ENCODE measurements around the gene CSF1R. TPM values are rescaled to one million over a fixed set of nuclear protein-coding genes. Genes with fewer than 3 reads are reported as not detected.
A peak's percentile ranks its signal among the peaks of the same experiment; 100 is the strongest.

Gene CSF1R
- total and polyA plus RNA-seq, 7 donors, result 1.2 to 20.0 (median 4.2) TPM

- H3K4me3 ChIP-seq, result no peak overlapping the region
- no peak overlapping the region for H3K27ac ChIP-seq
- DNase-seq (no peak), ATAC-seq (no peak)
- H3K36me3 ChIP-seq (ENCODE audit: insufficient read depth in 1 of 2, low read depth in 1 of 2), result peaks cover 31 to 93% of the 10 kb centered on the region in 2 donors
- TF ChIP-seq CTCF (IDR thresholded peaks at IDR 0.05), result no peak
- H3K4me1 ChIP-seq, result peaks cover 12% of the 10 kb centered on the region
- no peaks in the 10 kb centered on the region for H3K27me3 ChIP-seq (ENCODE audit: insufficient read depth in 3 of 3, low read length in 2 of 3)
- intact Hi-C loops (cut with DNase I), result no loop called here
- H3K9me3 ChIP-seq, result no peaks in the 10 kb centered on the region
Measured at GRCh38 chr5:150016537-150016936, 69.8 kb downstream of the CSF1R start.

- DNase-seq, result no peak
- ATAC-seq, result no peak
- H3K4me3 ChIP-seq, result no peak overlapping the region
- H3K9me3 ChIP-seq, result no peaks in the 10 kb centered on the region
- H3K4me1 ChIP-seq, result peaks cover 4% of the 10 kb centered on the region
- no peak for TF ChIP-seq CTCF (IDR thresholded peaks at IDR 0.05)
- H3K27ac ChIP-seq, result no peak overlapping the region
- 95 to 99% (median 97%) methylated on average over 3 of the region's 3 CpGs for WGBS, 3 donors
- intact Hi-C loops (cut with DNase I), result no loop called here
- H3K36me3 ChIP-seq (ENCODE audit: insufficient read depth in 1 of 2, low read depth in 1 of 2), result peaks cover 26 to 94% of the 10 kb centered on the region in 2 donors
- H3K27me3 ChIP-seq (ENCODE audit: insufficient read depth in 3 of 3, low read length in 2 of 3), result no peaks in the 10 kb centered on the region
Measured at GRCh38 chr5:150015415-150015814, 70.9 kb downstream of the CSF1R start.

- DNase-seq (no peak), ATAC-seq (no peak)
- Histone ChIP-seq H3K4me1 (no peaks in the 10 kb centered on the region), H3K27me3 (ENCODE audit: insufficient read depth in 3 of 3, low read length in 2 of 3) (no peaks in the 10 kb centered on the region), H3K36me3 (ENCODE audit: insufficient read depth in 1 of 2, low read depth in 1 of 2) (peaks cover 20 to 94% of the 10 kb centered on the region in 2 donors), H3K9me3 (no peaks in the 10 kb centered on the region), H3K4me3 (no peak overlapping the region), H3K27ac (no peak overlapping the region)
- 97 to 99% (median 98%) methylated on average over 3 of the region's 3 CpGs for WGBS, 3 donors
- no peak for TF ChIP-seq CTCF (IDR thresholded peaks at IDR 0.05)
- intact Hi-C loops (cut with DNase I), result no loop called here
Measured at GRCh38 chr5:150014456-150014855, 71.9 kb downstream of the CSF1R start.

- TF ChIP-seq CTCF (IDR thresholded peaks at IDR 0.05), result no peak
- H3K4me1 ChIP-seq, result no peaks in the 10 kb centered on the region
- peaks cover 20 to 94% of the 10 kb centered on the region in 2 donors for H3K36me3 ChIP-seq (ENCODE audit: insufficient read depth in 1 of 2, low read depth in 1 of 2)
- H3K27me3 ChIP-seq (ENCODE audit: insufficient read depth in 3 of 3, low read length in 2 of 3), result no peaks in the 10 kb centered on the region
- H3K4me3 ChIP-seq, result no peak overlapping the region
- H3K9me3 ChIP-seq, result no peaks in the 10 kb centered on the region
- intact Hi-C loops (cut with DNase I), result no loop called here
- WGBS, 3 donors, result 96 to 97% (median 96%) methylated on average over 4 of the region's 4 CpGs
- no peak for ATAC-seq
- no peak for DNase-seq
- H3K27ac ChIP-seq, result no peak overlapping the region
Measured at GRCh38 chr5:150013931-150014330, 72.4 kb downstream of the CSF1R start.

GRCh38 chr5:150009671-150010387, 76.5 kb downstream of the CSF1R start:
- no peaks in the 10 kb centered on the region for H3K27me3 ChIP-seq (ENCODE audit: insufficient read depth in 3 of 3, low read length in 2 of 3)
- H3K9me3 ChIP-seq, result no peaks in the 10 kb centered on the region
- H3K4me3 ChIP-seq, result no peak overlapping the region
- H3K4me1 ChIP-seq, result no peaks in the 10 kb centered on the region
- peak overlapping the region; percentile 31 for H3K27ac ChIP-seq
- no peak for DNase-seq
- peak; percentile 37 to 85 (median 71) for ATAC-seq
- H3K36me3 ChIP-seq (ENCODE audit: insufficient read depth in 1 of 2, low read depth in 1 of 2), result peaks cover 18 to 99% of the 10 kb centered on the region in 2 donors
- 60 to 71% (median 67%) methylated on average over 6 of the region's 6 CpGs for WGBS, 3 donors
- intact Hi-C loops (cut with DNase I), result no loop called here
- TF ChIP-seq CTCF (IDR thresholded peaks at IDR 0.05), result no peak

Data from psoas muscle (tissue), 8 donors.